Nephron progenitor cell (in vitro differentiated cells): ENCODE data around the gene FCRL3.

Experiments used
- DNase-seq: peaks from one replicate; pipeline ENCODE4 v3.0.0; 2021
- H3K27ac Mint-ChIP-seq: 2 replicates; pipeline ENCODE4 v1.8.0; 2021; ENCODE audit warnings: mild to moderate bottlenecking, moderate library complexity, mixed read lengths
- H3K27me3 Mint-ChIP-seq: 2 replicates; pipeline ENCODE4 v1.8.0; 2021; ENCODE audit warnings: mild to moderate bottlenecking, low read depth, mixed read lengths; ENCODE audit not compliant: poor library complexity
- H3K36me3 Mint-ChIP-seq: 2 replicates; pipeline ENCODE4 v1.8.0; 2021; ENCODE audit warnings: low read depth, mixed read lengths
- H3K4me1 Mint-ChIP-seq: 2 replicates; pipeline ENCODE4 v1.8.0; 2021; ENCODE audit warnings: mixed read lengths
- H3K4me3 Mint-ChIP-seq: 2 replicates; pipeline ENCODE4 v1.8.0; 2021; ENCODE audit warnings: mild to moderate bottlenecking, moderate library complexity, mixed read lengths
- H3K9me3 Mint-ChIP-seq: 2 replicates; pipeline ENCODE4 v1.8.0; 2021; ENCODE audit warnings: mild to moderate bottlenecking, moderate library complexity, mixed read lengths
- CTCF ChIP-seq: fragments of 200-600 bp; sonication (generic); IDR thresholded peaks from 2 replicates; pipeline ENCODE4 v1.5.0; 2021; ENCODE audit warnings: antibody characterized with exemption

The FCRL3 gene

GRCh38 chr1:157652859-157653493, 47.6 kb downstream of the FCRL3 start:
- Mint-ChIP-seq H3K9me3 (no peaks in the 10 kb centered on the region), H3K27me3 (peaks cover 14% of the 10 kb centered on the region)
- no peak for DNase-seq

GRCh38 chr1:157648317-157648716, 52.3 kb downstream of the FCRL3 start:
- no peaks in the 10 kb centered on the region for H3K36me3 Mint-ChIP-seq
- no peak for TF ChIP-seq CTCF
- DNase-seq = no peak
- H3K27ac Mint-ChIP-seq = no peak overlapping the region
- H3K4me3 Mint-ChIP-seq = no peak overlapping the region
- no peaks in the 10 kb centered on the region for H3K9me3 Mint-ChIP-seq
- H3K4me1 Mint-ChIP-seq = no peaks in the 10 kb centered on the region
- peaks cover 17% of the 10 kb centered on the region for H3K27me3 Mint-ChIP-seq

More at GRCh38 chr1:157652859-157653493, 47.6 kb downstream of the FCRL3 start:
- Mint-ChIP-seq H3K27ac (no peak overlapping the region), H3K4me3 (no peak overlapping the region), H3K36me3 (no peaks in the 10 kb centered on the region), H3K4me1 (no peaks in the 10 kb centered on the region)
- no peak for TF ChIP-seq CTCF

GRCh38 chr1:157646144-157646543, 54.4 kb downstream of the FCRL3 start:
- H3K9me3 Mint-ChIP-seq = no peaks in the 10 kb centered on the region
- H3K4me1 Mint-ChIP-seq = no peaks in the 10 kb centered on the region
- H3K36me3 Mint-ChIP-seq = no peaks in the 10 kb centered on the region
- no peak overlapping the region for H3K27ac Mint-ChIP-seq
- H3K4me3 Mint-ChIP-seq = no peak overlapping the region
- TF ChIP-seq CTCF = no peak
- no peak for DNase-seq
- H3K27me3 Mint-ChIP-seq = peaks cover 17% of the 10 kb centered on the region

GRCh38 chr1:157641177-157641576, 59.4 kb downstream of the FCRL3 start:
- no peaks in the 10 kb centered on the region for H3K9me3 Mint-ChIP-seq
- peaks cover 6% of the 10 kb centered on the region for H3K27me3 Mint-ChIP-seq
- H3K36me3 Mint-ChIP-seq = no peaks in the 10 kb centered on the region
- DNase-seq = no peak
- no peak for TF ChIP-seq CTCF
- no peak overlapping the region for H3K27ac Mint-ChIP-seq
- no peak overlapping the region for H3K4me3 Mint-ChIP-seq
- no peaks in the 10 kb centered on the region for H3K4me1 Mint-ChIP-seq

GRCh38 chr1:157639800-157640199, 60.8 kb downstream of the FCRL3 start:
- Mint-ChIP-seq H3K4me3 (no peak overlapping the region), H3K9me3 (no peaks in the 10 kb centered on the region), H3K27ac (no peak overlapping the region), H3K27me3 (peaks cover 9% of the 10 kb centered on the region), H3K4me1 (no peaks in the 10 kb centered on the region), H3K36me3 (no peaks in the 10 kb centered on the region)
- no peak for DNase-seq
- TF ChIP-seq CTCF = no peak

GRCh38 chr1:157628773-157629172, 71.8 kb downstream of the FCRL3 start:
- no peak for TF ChIP-seq CTCF
- no peak overlapping the region for H3K27ac Mint-ChIP-seq
- no peaks in the 10 kb centered on the region for H3K4me1 Mint-ChIP-seq
- peaks cover 32% of the 10 kb centered on the region for H3K27me3 Mint-ChIP-seq
- H3K9me3 Mint-ChIP-seq = no peaks in the 10 kb centered on the region
- no peak for DNase-seq
- no peaks in the 10 kb centered on the region for H3K36me3 Mint-ChIP-seq
- no peak overlapping the region for H3K4me3 Mint-ChIP-seq
